K562 (cell line): ENCODE results near the gene AZU1. TPM values are rescaled to one million over a fixed set of nuclear protein-coding genes. Genes with fewer than 3 reads are reported as not detected.

Experiments used
- ATAC-seq: fragments of 200-7000 bp; cut with Tn5 transposase; 3 replicates; pipeline ENCODE4 v1.9.1; 2020; ENCODE audit warnings: moderate library complexity
- BruUV-seq: library from RNA; stranded (reverse); fragments of 400-500 nt; replicated peaks from 2 replicates; lab custom pipeline; 2021; lab: Mats Ljungman, UMichigan
- CTCF ChIA-PET: fragments of 300-600 bp; formaldehyde crosslinking; extraction: SDS; loops from one replicate; lab custom pipeline; 2021; ENCODE audit warnings: low intra/inter-chr PET ratio; lab: Yijun Ruan, JAX
- POLR2A ChIA-PET: fragments of 300-600, 350-650 bp; sonication (Branson Sonifier 250); formaldehyde crosslinking; extraction: SDS; loops from one replicate; lab custom pipeline; 2021; ENCODE audit warnings: antibody characterized with exemption, inconsistent platforms; lab: Yijun Ruan, JAX
- DNase-seq, 4 experiments: peaks; one replicate each; pipeline versions ENCODE4 v3.0.0 to v3.0.0-alpha.2; 2011 to 2018; ENCODE audit warnings: low spot score in 3 of 4, mixed read lengths in 3 of 4; ENCODE audit errors: extremely low read depth in 1 of 4
- FAIRE-seq: peaks from 2 replicates; lab custom pipeline; 2011; peaks lifted over from hg19 to GRCh38; lab: Jason Lieb, UNC
- H2AFZ ChIP-seq: 2 replicates; pipeline ENCODE4 v1.6.0; 2011; ENCODE audit warnings: low read depth, low read length, control low read depth, inconsistent platforms
- H3K27ac ChIP-seq: fragments of 200-600 bp; 3 replicates; pipeline ENCODE4 v1.8.0; 2011; ENCODE audit warnings: low read depth, mild to moderate bottlenecking, control low read depth, inconsistent platforms, low read length, moderate library complexity, mixed read lengths; ENCODE audit errors: extremely low read depth
- H3K27me3 ChIP-seq, 2 experiments: fragments of 300-600 bp in 1 of 2; 2 replicates in 1 of 2; 3 replicates in 1 of 2; pipeline versions ENCODE4 v1.6.0 to v1.8.0; 2011; ENCODE audit warnings: inconsistent platforms in 2 of 2, low read length in 2 of 2, mild to moderate bottlenecking in 1 of 2, mixed read lengths in 1 of 2, moderate library complexity in 1 of 2; ENCODE audit not compliant: control insufficient read depth in 2 of 2, insufficient read depth in 2 of 2
- H3K36me3 ChIP-seq: fragments of 300-600 bp; 3 replicates; pipeline ENCODE4 v1.8.0; 2011; ENCODE audit warnings: mild to moderate bottlenecking, low read length, inconsistent platforms; ENCODE audit not compliant: control insufficient read depth, insufficient read depth
- H3K4me1 ChIP-seq, 2 experiments: fragments of 200-600 bp in 1 of 2; replicated peaks in 1 of 2; 2 replicates in 1 of 2; 3 replicates in 1 of 2; pipeline versions ENCODE4 v1.5.1 to v1.8.0; 2011; ENCODE audit warnings: inconsistent platforms in 2 of 2, low read length in 2 of 2, mild to moderate bottlenecking in 1 of 2, mixed read lengths in 1 of 2, moderate library complexity in 1 of 2; ENCODE audit not compliant: control insufficient read depth in 2 of 2, insufficient read depth in 2 of 2
- H3K4me2 ChIP-seq: 2 replicates; pipeline ENCODE4 v1.6.1; 2011; ENCODE audit warnings: low read length, control low read depth, inconsistent platforms, mixed read lengths; ENCODE audit not compliant: insufficient read depth
- H3K4me3 ChIP-seq: fragments of 200-600 bp; sonication (generic), shearing (Covaris generic); 2 replicates; pipeline ENCODE4 v1.5.1; 2016; ENCODE audit warnings: control low read depth, inconsistent platforms
- H3K79me2 ChIP-seq: fragments of 200-600 bp; 3 replicates; pipeline ENCODE4 v1.8.0; 2011; ENCODE audit warnings: low read length, inconsistent platforms; ENCODE audit not compliant: control insufficient read depth, insufficient read depth
- H3K9ac ChIP-seq, 2 experiments: 2 replicates each; pipeline versions ENCODE4 v1.6.0 to v1.6.1; 2011; ENCODE audit warnings: low read depth in 2 of 2, low read length in 2 of 2, control low read depth in 1 of 2, inconsistent platforms in 1 of 2, mild to moderate bottlenecking in 1 of 2, mixed read lengths in 1 of 2; ENCODE audit not compliant: insufficient read depth in 1 of 2
- H3K9me1 ChIP-seq: one replicate; pipeline ENCODE4 v1.6.0; 2011; ENCODE audit warnings: inconsistent platforms, mild to moderate bottlenecking, low read length, moderate library complexity; ENCODE audit not compliant: control insufficient read depth, insufficient read depth
- H3K9me3 ChIP-seq: replicated peaks from 2 replicates; pipeline ENCODE4 v1.5.1; 2011; ENCODE audit warnings: low read depth, low read length, inconsistent platforms; ENCODE audit not compliant: control insufficient read depth, insufficient read depth
- H4K20me1 ChIP-seq: replicated peaks from 2 replicates; pipeline ENCODE4 v1.6.1; 2011; ENCODE audit warnings: low read length, inconsistent platforms, mixed read lengths; ENCODE audit not compliant: control insufficient read depth, insufficient read depth
- CTCF ChIP-seq, 3 experiments: IDR thresholded peaks in 2 of 3; conservative IDR thresholded peaks in 1 of 3; 2 replicates each; pipeline ENCODE4 v1.5.1; 2011 to 2012; ENCODE audit warnings: low read length in 3 of 3, mild to moderate bottlenecking in 3 of 3, control low read depth in 2 of 3, improper control_type of control experiment in 1 of 3, inconsistent platforms in 1 of 3, low read depth in 1 of 3, mixed read lengths in 1 of 3, moderate library complexity in 1 of 3; ENCODE audit not compliant: insufficient read depth in 2 of 3
- IFI16 ChIP-seq: fragments of 250-450 bp; sonication (Bioruptor Pico); IDR thresholded peaks from 2 replicates; pipeline ENCODE4 v2.1.2; 2022; ENCODE audit warnings: mild to moderate bottlenecking, inconsistent platforms
- KDM2B ChIP-seq: fragments of 250-450 bp; sonication (Bioruptor Pico); IDR thresholded peaks from 2 replicates; pipeline ENCODE4 v1.8.0; 2021; ENCODE audit warnings: mild to moderate bottlenecking, moderate library complexity
- MYC ChIP-seq, 2 experiments: fragments of 250-450 bp in 1 of 2; sonication (Bioruptor Pico) in 1 of 2; IDR thresholded peaks; 2 replicates each; pipeline versions ENCODE4 v1.5.1 to v1.6.1; 2012 to 2021; ENCODE audit warnings: low read depth in 2 of 2, borderline replicate concordance in 1 of 2, improper control_type of control experiment in 1 of 2, low read length in 1 of 2, mild to moderate bottlenecking in 1 of 2, moderate library complexity in 1 of 2
- NKRF ChIP-seq: fragments of 450-650 bp; IDR thresholded peaks from 2 replicates; pipeline ENCODE4 v1.6.1; 2016; ENCODE audit warnings: borderline replicate concordance
- POLR2A ChIP-seq: fragments of 450-650 bp; conservative IDR thresholded peaks from 2 replicates; pipeline ENCODE4 v1.6.1; 2016
- POLR2G ChIP-seq: fragments of 200-400 bp; formaldehyde crosslinking; IDR thresholded peaks from 2 replicates; pipeline ENCODE4 v1.6.1; 2017; ENCODE audit warnings: low read depth, mild to moderate bottlenecking, antibody characterized with exemption, low read length, moderate library complexity
- RBFOX2 ChIP-seq: fragments of 200-400 bp; formaldehyde crosslinking; IDR thresholded peaks from 2 replicates; pipeline ENCODE4 v1.6.1; 2017; ENCODE audit warnings: low read depth, mild to moderate bottlenecking, low read length, moderate library complexity
- RBM22 ChIP-seq: fragments of 200-400 bp; formaldehyde crosslinking; IDR thresholded peaks from 2 replicates; pipeline ENCODE4 v1.6.1; 2018; ENCODE audit warnings: low read length, low read depth; ENCODE audit not compliant: poor library complexity, severe bottlenecking
- TFAP4 ChIP-seq: sonication (generic); formaldehyde crosslinking; IDR thresholded peaks from 2 replicates; pipeline ENCODE4 v1.8.0; 2022; ENCODE audit warnings: missing genetic modification reagents, mild to moderate bottlenecking, moderate library complexity, borderline replicate concordance
- ZBTB33 ChIP-seq: sonication (generic); formaldehyde crosslinking; IDR thresholded peaks from 2 replicates; pipeline ENCODE4 v1.8.1; 2023; ENCODE audit warnings: mild to moderate bottlenecking, missing genetic modification reagents
- WGBS: fragments of 100-300 bp; shearing (Covaris generic); methylation state at CpG from one replicate; pipeline ENCODE4 v1.1.6; 2016; ENCODE audit warnings: low coverage, mixed read lengths; ENCODE audit not compliant: insufficient coverage; ENCODE audit errors: missing lambda C conversion rate; 5-methylcytosine and 5-hydroxymethylcytosine counted together
- in situ Hi-C: fragments of 300-500 bp; cut with MboI; formaldehyde crosslinking; loops from 4 replicates; pipeline ENCODE4 v1.15.0; 2018; ENCODE audit warnings: inconsistent platforms, mixed read lengths
- intact Hi-C: fragments of 100-400 bp; cut with micrococcal nuclease; formaldehyde crosslinking; loops from 2 replicates; pipeline ENCODE4 v1.14.2; 2022
- polyA plus RNA-seq, 8 experiments: library from polyadenylated mRNA; depleted of rRNA in 4 of 8; stranded (reverse) in 5 of 8; unstranded in 3 of 8; fragments of >200 nt; fragmentation: Nextera tagmentation in 2 of 8; fragmentation: Illumina TruSeq in 1 of 8; extraction: Ambion mirVana in 2 of 8; extraction: Trizol in 1 of 8; gene quantifications; 2 replicates each; pipeline versions ENCODE4 v1.2.1 to v1.2.3, GENCODE V29; 2011 to 2014; ENCODE audit warnings: inconsistent platforms in 1 of 8, missing spikeins in 1 of 8
- total RNA-seq, 7 experiments: library from RNA; depleted of rRNA in 6 of 7; stranded (reverse); fragments of >200 nt in 6 of 7; fragmentation: Illumina TruSeq in 2 of 7; extraction: Trizol in 2 of 7; gene quantifications; 2 replicates each; pipeline versions ENCODE4 v1.2.1 to v1.2.3, GENCODE V29; 2011 to 2021; ENCODE audit warnings: low replicate concordance in 1 of 7

AZU1 gene
- total and polyA plus RNA-seq, 9 of the 15 experiments (the other 6 are each of a cell fraction or from before 2014, with no cell fraction given) = 0.29 to 1.9 (median 0.59) TPM; not detected in 3

GRCh38 chr19:875265-875879 lies 47.7 kb downstream of the AZU1 start:
- no peaks in the 10 kb centered on the region for H3K9me3 ChIP-seq
- H3K9ac ChIP-seq = peak overlapping the region in 1 of 2 experiments; percentile 28; a peak in 1 of 4 replicates
- H3K36me3 ChIP-seq = peaks cover 57% of the 10 kb centered on the region; the same call in 2 of the 3 replicates
- DNase-seq = peak in 1 of 4 experiments; percentile 36
- H3K27me3 ChIP-seq = no peaks in the 10 kb centered on the region
- no peak overlapping the region for H3K4me2 ChIP-seq
- intact Hi-C loops = no loop called here
- WGBS = 91% methylated on average over 28 of the region's 28 CpGs
- no peaks in the 10 kb centered on the region for H3K9me1 ChIP-seq
- H4K20me1 ChIP-seq = no peaks in the 10 kb centered on the region; the same call in 1 of the 2 replicates
- CTCF ChIA-PET = no interaction called here
- H3K79me2 ChIP-seq = no peaks in the 10 kb centered on the region
- H3K27ac ChIP-seq = no peak overlapping the region
- H3K4me3 ChIP-seq = no peak overlapping the region
- no peak overlapping the region for H2AFZ ChIP-seq
- BruUV-seq = no TSS peak
- H3K4me1 ChIP-seq = peaks cover 10 to 55% of the 10 kb centered on the region in 2 experiments
- peak; percentile 17; the same call in 1 of the 2 replicates for TF ChIP-seq TFAP4 (CRISPR knock-in tag)
- no peak for TF ChIP-seq KDM2B (CRISPR knock-in tag)
- peak in 1 of 3 experiments; percentile 49; a peak in 2 of 6 replicates for TF ChIP-seq CTCF (IDR thresholded peaks at IDR 0.05 in 2 of 3, conservative IDR thresholded peaks at IDR 0.05 in 1 of 3; ENCODE audit: insufficient read depth in 2 of 3, low read depth in 1 of 3, low read length in 3 of 3)
- TF ChIP-seq ZBTB33 (CRISPR knock-in tag) = 0 out of 2 replicates have a peak, but pooled peaks have one; percentile 50
- no peak for TF ChIP-seq NKRF
- TF ChIP-seq POLR2G = peak; percentile 55
- no peak for TF ChIP-seq MYC (IDR thresholded peaks at IDR 0.05; ENCODE audit: low read depth, low read length)
- no peak for TF ChIP-seq MYC (CRISPR knock-in tag; IDR thresholded peaks at IDR 0.05; ENCODE audit: borderline replicate concordance, low read depth)
- TF ChIP-seq RBM22 = peak; percentile 56
- peak; percentile 9; the same call in 1 of the 2 replicates for TF ChIP-seq RBFOX2
- no peak for TF ChIP-seq IFI16 (CRISPR knock-in tag)
- peak; percentile 43; the same call in 1 of the 2 replicates for TF ChIP-seq POLR2A
- TF ChIP-seq, all 486 proteins: peak for 7
- FAIRE-seq (no peak), ATAC-seq (no peak)
- POLR2A ChIA-PET = interaction anchor here (0.6 kb wide), 2 partner anchors 19 to 86 kb away, joined by 3 to 4 read pairs; no protein-coding TSS in a partner anchor
- in situ Hi-C loops = no loop called here
